Measurements from ENCODE around the gene CRYL1. TPM values are rescaled to one million over a fixed set of nuclear protein-coding genes. Genes with fewer than 3 reads are reported as not detected.

CRYL1 gene
- total RNA-seq, 1 experiment from 2014 or later: 12.2 TPM

DNA sequence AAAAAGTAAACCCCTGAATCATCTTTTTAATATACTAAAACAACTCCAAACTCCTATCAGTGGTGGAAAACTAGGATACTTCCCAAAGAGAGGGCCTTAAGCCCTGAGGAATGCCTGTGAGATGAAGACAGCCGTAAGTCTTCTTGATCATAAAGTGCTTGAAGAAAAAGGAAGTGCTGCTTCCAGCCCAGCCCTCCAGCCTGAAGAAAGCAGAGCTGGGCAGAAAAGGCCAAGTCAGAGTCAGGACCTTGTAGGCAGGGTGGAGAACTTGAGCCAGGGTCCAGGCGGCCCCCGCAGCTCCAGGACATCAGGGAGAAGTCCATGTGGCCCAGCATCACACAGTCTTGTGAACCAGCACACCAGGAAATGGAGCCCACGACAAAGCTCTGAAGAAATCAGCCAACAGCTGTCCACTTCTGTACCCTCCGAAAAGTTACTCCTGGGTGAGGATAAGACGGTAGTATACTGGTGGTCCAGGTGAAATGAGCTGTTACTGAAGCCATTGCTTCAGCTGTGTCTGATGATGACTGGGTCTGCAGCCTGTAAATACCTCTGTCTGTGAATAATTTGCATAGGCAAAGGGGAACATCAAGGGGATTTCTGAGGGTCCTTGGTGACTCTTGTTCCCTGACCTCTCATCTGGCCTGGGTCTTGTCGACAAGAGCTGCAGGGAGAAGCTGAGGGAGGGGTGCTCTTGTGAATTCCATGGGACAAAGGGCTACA lies 18.7 kb upstream of the CRYL1 start:
- H3K4me3 Mint-ChIP-seq (ENCODE audit: low read depth, unreplicated experiment): no peak overlapping the region
- H3K27ac Mint-ChIP-seq (ENCODE audit: unreplicated experiment): no peak overlapping the region
- H3K36me3 Mint-ChIP-seq (ENCODE audit: insufficient read depth, unreplicated experiment): no peaks in the 10 kb centered on the region
- TF ChIP-seq, protein P1, sequence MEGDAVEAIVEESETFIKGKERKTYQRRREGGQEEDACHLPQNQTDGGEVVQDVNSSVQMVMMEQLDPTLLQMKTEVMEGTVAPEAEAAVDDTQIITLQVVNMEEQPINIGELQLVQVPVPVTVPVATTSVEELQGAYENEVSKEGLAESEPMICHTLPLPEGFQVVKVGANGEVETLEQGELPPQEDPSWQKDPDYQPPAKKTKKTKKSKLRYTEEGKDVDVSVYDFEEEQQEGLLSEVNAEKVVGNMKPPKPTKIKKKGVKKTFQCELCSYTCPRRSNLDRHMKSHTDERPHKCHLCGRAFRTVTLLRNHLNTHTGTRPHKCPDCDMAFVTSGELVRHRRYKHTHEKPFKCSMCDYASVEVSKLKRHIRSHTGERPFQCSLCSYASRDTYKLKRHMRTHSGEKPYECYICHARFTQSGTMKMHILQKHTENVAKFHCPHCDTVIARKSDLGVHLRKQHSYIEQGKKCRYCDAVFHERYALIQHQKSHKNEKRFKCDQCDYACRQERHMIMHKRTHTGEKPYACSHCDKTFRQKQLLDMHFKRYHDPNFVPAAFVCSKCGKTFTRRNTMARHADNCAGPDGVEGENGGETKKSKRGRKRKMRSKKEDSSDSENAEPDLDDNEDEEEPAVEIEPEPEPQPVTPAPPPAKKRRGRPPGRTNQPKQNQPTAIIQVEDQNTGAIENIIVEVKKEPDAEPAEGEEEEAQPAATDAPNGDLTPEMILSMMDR (IDR thresholded peaks at IDR 0.05; ENCODE audit: unreplicated experiment): no peak
- CTCF ChIA-PET: interaction anchor here (0.6 kb wide), 1 partner anchor 8 kb away, joined by 3 read pairs; no protein-coding TSS in a partner anchor
- intact Hi-C loops (cut with micrococcal nuclease; ENCODE audit: unreplicated experiment): no loop called here
- H3K9me3 Mint-ChIP-seq (ENCODE audit: low read depth, unreplicated experiment): no peaks in the 10 kb centered on the region
- H3K4me1 Mint-ChIP-seq (ENCODE audit: low read depth, unreplicated experiment): peaks cover 9% of the 10 kb centered on the region
- BruUV-seq (replicated peaks): no TSS peak
- no peak for DNase-seq
- no peaks in the 10 kb centered on the region for H3K27me3 Mint-ChIP-seq (ENCODE audit: unreplicated experiment)

DNA sequence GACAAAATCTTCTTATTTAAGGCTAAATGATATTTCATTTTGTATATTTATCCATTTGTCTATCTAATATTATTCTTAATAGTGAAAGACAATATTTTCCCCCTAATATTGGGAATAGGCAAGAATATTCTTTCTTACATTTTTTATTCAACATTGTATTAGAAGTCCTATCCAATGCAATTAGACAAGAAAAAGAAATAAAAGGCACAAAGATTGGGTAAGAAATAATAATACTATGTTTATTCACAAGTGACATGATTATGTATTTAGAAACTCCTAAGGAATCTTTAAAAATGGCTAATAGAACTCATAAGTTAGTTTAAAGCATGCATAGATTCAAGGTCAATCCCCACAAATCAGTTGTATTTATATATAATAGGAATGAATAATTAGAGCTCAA lies 11.3 kb upstream of the CRYL1 start:
- Mint-ChIP-seq H3K4me3 (ENCODE audit: low read depth, unreplicated experiment) (no peak overlapping the region), H3K27me3 (ENCODE audit: unreplicated experiment) (no peaks in the 10 kb centered on the region), H3K36me3 (ENCODE audit: insufficient read depth, unreplicated experiment) (no peaks in the 10 kb centered on the region), H3K4me1 (ENCODE audit: low read depth, unreplicated experiment) (peaks cover 8% of the 10 kb centered on the region), H3K27ac (ENCODE audit: unreplicated experiment) (no peak overlapping the region), H3K9me3 (ENCODE audit: low read depth, unreplicated experiment) (no peaks in the 10 kb centered on the region)
- intact Hi-C loops (cut with micrococcal nuclease; ENCODE audit: unreplicated experiment): no loop called here
- CTCF ChIA-PET: no interaction called here
- no TSS peak for BruUV-seq (replicated peaks)
- TF ChIP-seq, protein P1 (IDR thresholded peaks at IDR 0.05; ENCODE audit: unreplicated experiment): no peak
- no peak for DNase-seq

- Mint-ChIP-seq H3K36me3 (ENCODE audit: insufficient read depth, unreplicated experiment) (no peaks in the 10 kb centered on the region), H3K9me3 (ENCODE audit: low read depth, unreplicated experiment) (no peaks in the 10 kb centered on the region), H3K27me3 (ENCODE audit: unreplicated experiment) (no peaks in the 10 kb centered on the region), H3K4me3 (ENCODE audit: low read depth, unreplicated experiment) (no peak overlapping the region), H3K4me1 (ENCODE audit: low read depth, unreplicated experiment) (peaks cover 7% of the 10 kb centered on the region), H3K27ac (ENCODE audit: unreplicated experiment) (no peak overlapping the region)
- BruUV-seq (replicated peaks): no TSS peak
- no peak for DNase-seq
- CTCF ChIA-PET: no interaction called here
- TF ChIP-seq, protein P1 (IDR thresholded peaks at IDR 0.05; ENCODE audit: unreplicated experiment): no peak
- intact Hi-C loops (cut with micrococcal nuclease; ENCODE audit: unreplicated experiment): no loop called here
These were observed 8.5 kb upstream of the CRYL1 start for GRCh38 chr13:20534038-20534608.

GRCh38 chr13:20528452-20528851 lies 2.8 kb upstream of the CRYL1 start:
- CTCF ChIA-PET: no interaction called here
- peaks cover 17% of the 10 kb centered on the region for H3K36me3 Mint-ChIP-seq (ENCODE audit: insufficient read depth, unreplicated experiment)
- intact Hi-C loops (cut with micrococcal nuclease; ENCODE audit: unreplicated experiment): no loop called here
- no TSS peak for BruUV-seq (replicated peaks)
- no peak overlapping the region for H3K27ac Mint-ChIP-seq (ENCODE audit: unreplicated experiment)
- no peak overlapping the region for H3K4me3 Mint-ChIP-seq (ENCODE audit: low read depth, unreplicated experiment)
- no peak for DNase-seq
- no peaks in the 10 kb centered on the region for H3K4me1 Mint-ChIP-seq (ENCODE audit: low read depth, unreplicated experiment)
- TF ChIP-seq, protein P1 (IDR thresholded peaks at IDR 0.05; ENCODE audit: unreplicated experiment): no peak
- no peaks in the 10 kb centered on the region for H3K9me3 Mint-ChIP-seq (ENCODE audit: low read depth, unreplicated experiment)
- H3K27me3 Mint-ChIP-seq (ENCODE audit: unreplicated experiment): no peaks in the 10 kb centered on the region

All from Calu3 (cell line).